SK-N-SH treated with all-trans-retinoic acid at 6 μM for 48 hours (cell line): ENCODE data around the gene DYRK3.

Experiments
- ARNTL ChIP-seq: fragments of 450-650 bp; formaldehyde crosslinking; IDR thresholded peaks from 2 replicates; pipeline ENCODE4 v1.5.0; 2020; ENCODE audit warnings: low read depth, mild to moderate bottlenecking, moderate library complexity, borderline replicate concordance
- BACH2 ChIP-seq: fragments of 250-450 bp; sonication (Bioruptor Pico); IDR thresholded peaks from 2 replicates; pipeline ENCODE4 v1.9.0; 2021; ENCODE audit warnings: mild to moderate bottlenecking, borderline replicate concordance
- OSR1 ChIP-seq: fragments of 250-450 bp; sonication (Bioruptor Pico); IDR thresholded peaks from 2 replicates; pipeline ENCODE4 v1.8.0; 2022; ENCODE audit warnings: moderate library complexity, mild to moderate bottlenecking, inconsistent platforms
- ZC3H10 ChIP-seq: fragments of 250-450 bp; sonication (Bioruptor Pico); IDR thresholded peaks from 2 replicates; pipeline ENCODE4 v1.5.1; 2021; ENCODE audit warnings: mild to moderate bottlenecking, moderate library complexity
- ZFP3 ChIP-seq: fragments of 250-450 bp; sonication (Bioruptor Pico); IDR thresholded peaks from 2 replicates; pipeline ENCODE4 v1.5.0; 2020; ENCODE audit warnings: mild to moderate bottlenecking, moderate library complexity
- TF ChIP-seq, protein P1 (sequence below): fragments of 250-450 bp; sonication (Bioruptor Pico); IDR thresholded peaks from 2 replicates; pipeline ENCODE4 v1.8.0; 2020; ENCODE audit warnings: mild to moderate bottlenecking, moderate library complexity, borderline replicate concordance

DNA sequence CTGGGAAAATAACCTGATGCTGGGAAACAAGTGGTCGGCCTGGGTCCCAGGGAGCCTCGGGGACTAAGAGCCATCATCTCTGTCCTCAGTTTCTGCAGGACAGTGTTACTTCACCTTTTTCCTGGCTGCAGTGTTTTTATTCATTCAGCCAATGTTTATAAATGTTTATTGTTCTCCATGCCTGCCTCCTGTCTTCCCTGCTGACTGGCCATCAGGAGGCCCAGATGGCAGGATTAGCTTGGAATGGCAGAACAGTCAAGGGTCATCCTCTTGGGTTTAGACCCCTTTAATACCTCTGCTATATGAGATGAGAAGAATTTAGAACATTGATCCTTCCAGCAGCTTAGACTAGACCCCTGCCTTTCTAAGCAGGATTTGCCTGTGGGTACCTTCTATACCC lies 62.7 kb downstream of the DYRK3 start:
- TF ChIP-seq ZC3H10 (no peak), BACH2 (CRISPR knock-in tag) (no peak), ARNTL (no peak), ZFP3 (CRISPR knock-in tag) (no peak), OSR1 (CRISPR knock-in tag) (no peak)
- TF ChIP-seq, protein P1, sequence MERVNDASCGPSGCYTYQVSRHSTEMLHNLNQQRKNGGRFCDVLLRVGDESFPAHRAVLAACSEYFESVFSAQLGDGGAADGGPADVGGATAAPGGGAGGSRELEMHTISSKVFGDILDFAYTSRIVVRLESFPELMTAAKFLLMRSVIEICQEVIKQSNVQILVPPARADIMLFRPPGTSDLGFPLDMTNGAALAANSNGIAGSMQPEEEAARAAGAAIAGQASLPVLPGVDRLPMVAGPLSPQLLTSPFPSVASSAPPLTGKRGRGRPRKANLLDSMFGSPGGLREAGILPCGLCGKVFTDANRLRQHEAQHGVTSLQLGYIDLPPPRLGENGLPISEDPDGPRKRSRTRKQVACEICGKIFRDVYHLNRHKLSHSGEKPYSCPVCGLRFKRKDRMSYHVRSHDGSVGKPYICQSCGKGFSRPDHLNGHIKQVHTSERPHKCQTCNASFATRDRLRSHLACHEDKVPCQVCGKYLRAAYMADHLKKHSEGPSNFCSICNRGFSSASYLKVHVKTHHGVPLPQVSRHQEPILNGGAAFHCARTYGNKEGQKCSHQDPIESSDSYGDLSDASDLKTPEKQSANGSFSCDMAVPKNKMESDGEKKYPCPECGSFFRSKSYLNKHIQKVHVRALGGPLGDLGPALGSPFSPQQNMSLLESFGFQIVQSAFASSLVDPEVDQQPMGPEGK (CRISPR knock-in tag), result no peak
